Measurements from ENCODE around the gene TNRC6C. TPM values are rescaled to one million over a fixed set of nuclear protein-coding genes. Genes with fewer than 3 reads are reported as not detected.

Gene TNRC6C
- total RNA-seq, 1 donor from 2014 or later = 24.6 TPM

DNA sequence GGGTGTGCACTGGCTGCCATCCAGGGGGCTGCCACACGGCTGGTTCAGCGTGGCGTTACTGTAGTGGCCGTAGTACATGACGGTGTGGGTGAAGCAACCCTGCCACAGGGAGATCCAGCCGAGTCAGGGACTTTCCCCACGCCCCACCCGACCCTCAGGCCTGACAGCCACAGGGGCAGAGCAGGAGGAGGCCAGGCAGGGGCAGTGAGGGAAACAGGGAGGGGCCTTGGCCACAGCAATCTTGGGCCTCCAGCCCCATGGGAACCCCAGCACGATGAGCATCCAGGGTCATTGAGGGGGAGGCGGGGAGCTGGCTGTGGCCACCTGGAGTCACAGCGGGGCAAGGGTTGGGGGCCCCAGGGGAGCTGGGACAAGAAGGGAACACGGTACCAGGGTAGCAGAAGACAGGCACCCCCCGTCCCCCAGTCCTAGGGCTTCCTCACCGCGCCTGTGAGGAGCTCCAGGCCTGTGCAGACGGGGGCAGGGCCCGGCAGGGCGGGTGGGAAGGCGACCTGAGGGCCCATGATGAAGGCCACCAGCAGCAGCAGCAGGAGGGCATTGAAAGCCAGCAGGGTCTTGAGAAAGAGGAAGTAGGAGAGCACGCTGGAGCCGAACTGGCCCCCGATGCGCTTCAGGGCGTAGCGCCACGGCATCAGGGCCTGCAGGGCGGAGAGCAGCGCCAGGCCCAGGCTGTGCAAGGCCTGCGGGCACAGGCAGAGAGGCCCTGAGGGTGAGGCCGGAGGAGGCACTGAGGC, 165.8 kb downstream of the TNRC6C start:
- H3K4me1 Mint-ChIP-seq = peaks cover 74% of the 10 kb centered on the region
- intact Hi-C loops (cut with micrococcal nuclease) = loop anchor here (1.0 to 10.0 kb wide), 4 partner anchors 8 to 679 kb away; no protein-coding TSS in a partner anchor
- H3K27me3 Mint-ChIP-seq = no peaks in the 10 kb centered on the region
- ChIA-PET CTCF (interaction anchor here (1.1 to 15.7 kb wide), 3 partner anchors 12 to 51 kb away, joined by 4 to 220 read pairs (median 5); no protein-coding TSS in a partner anchor), POLR2A (interaction anchor here (0.6 to 48.2 kb wide), 8 partner anchors 10 to 1716 kb away, joined by 3 to 2404 read pairs (median 9); partner anchors contain the start of genes AFMID, C17orf99, SYNGR2 and TK1)
- peaks cover 55% of the 10 kb centered on the region for H3K36me3 Mint-ChIP-seq (ENCODE audit: low read depth)
- peak; percentile 63 for ATAC-seq (ENCODE audit: low read depth)
- TF ChIP-seq, protein P1, sequence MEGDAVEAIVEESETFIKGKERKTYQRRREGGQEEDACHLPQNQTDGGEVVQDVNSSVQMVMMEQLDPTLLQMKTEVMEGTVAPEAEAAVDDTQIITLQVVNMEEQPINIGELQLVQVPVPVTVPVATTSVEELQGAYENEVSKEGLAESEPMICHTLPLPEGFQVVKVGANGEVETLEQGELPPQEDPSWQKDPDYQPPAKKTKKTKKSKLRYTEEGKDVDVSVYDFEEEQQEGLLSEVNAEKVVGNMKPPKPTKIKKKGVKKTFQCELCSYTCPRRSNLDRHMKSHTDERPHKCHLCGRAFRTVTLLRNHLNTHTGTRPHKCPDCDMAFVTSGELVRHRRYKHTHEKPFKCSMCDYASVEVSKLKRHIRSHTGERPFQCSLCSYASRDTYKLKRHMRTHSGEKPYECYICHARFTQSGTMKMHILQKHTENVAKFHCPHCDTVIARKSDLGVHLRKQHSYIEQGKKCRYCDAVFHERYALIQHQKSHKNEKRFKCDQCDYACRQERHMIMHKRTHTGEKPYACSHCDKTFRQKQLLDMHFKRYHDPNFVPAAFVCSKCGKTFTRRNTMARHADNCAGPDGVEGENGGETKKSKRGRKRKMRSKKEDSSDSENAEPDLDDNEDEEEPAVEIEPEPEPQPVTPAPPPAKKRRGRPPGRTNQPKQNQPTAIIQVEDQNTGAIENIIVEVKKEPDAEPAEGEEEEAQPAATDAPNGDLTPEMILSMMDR (IDR thresholded peaks at IDR 0.05) = no peak
- no peaks in the 10 kb centered on the region for H3K9me3 Mint-ChIP-seq
- peak; percentile 76 for DNase-seq
- peak overlapping the region; percentile 50 for H3K4me3 Mint-ChIP-seq
- peak overlapping the region; percentile 76 for H3K27ac Mint-ChIP-seq

DNA sequence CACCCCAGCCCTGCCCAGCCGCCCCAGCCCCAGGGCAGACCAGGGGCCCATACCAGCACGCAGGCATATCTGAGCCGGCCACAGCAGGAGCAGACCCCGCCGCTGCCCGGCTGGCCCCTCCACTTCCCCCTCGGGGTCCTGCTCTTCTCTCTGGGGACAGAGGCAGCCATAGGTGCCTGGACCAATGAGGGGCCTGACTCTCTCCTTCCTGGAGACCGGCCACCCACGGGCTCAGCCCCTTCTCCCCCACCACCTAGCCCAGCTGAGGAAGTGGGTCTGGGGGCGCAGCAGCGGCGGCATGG, 166.3 kb downstream of the TNRC6C start:
- Mint-ChIP-seq H3K27me3 (no peaks in the 10 kb centered on the region), H3K27ac (peak overlapping the region; percentile 70), H3K4me1 (peaks cover 79% of the 10 kb centered on the region), H3K36me3 (ENCODE audit: low read depth) (peaks cover 52% of the 10 kb centered on the region), H3K4me3 (peak overlapping the region; percentile 32), H3K9me3 (no peaks in the 10 kb centered on the region)
- ATAC-seq (ENCODE audit: low read depth) = no peak
- ChIA-PET POLR2A (interaction anchor here (0.6 to 48.2 kb wide), 7 partner anchors 10 to 224 kb away, joined by 3 to 2404 read pairs (median 15); partner anchors contain the start of genes AFMID, C17orf99, SYNGR2 and TK1), CTCF (interaction anchor here (1.1 to 15.7 kb wide), 4 partner anchors 12 to 127 kb away, joined by 3 to 220 read pairs (median 4); no protein-coding TSS in a partner anchor)
- intact Hi-C loops (cut with micrococcal nuclease) = loop anchor here (1.0 to 10.0 kb wide), 4 partner anchors 8 to 680 kb away; no protein-coding TSS in a partner anchor
- DNase-seq = no peak
- TF ChIP-seq, protein P1 (IDR thresholded peaks at IDR 0.05) = no peak

DNA sequence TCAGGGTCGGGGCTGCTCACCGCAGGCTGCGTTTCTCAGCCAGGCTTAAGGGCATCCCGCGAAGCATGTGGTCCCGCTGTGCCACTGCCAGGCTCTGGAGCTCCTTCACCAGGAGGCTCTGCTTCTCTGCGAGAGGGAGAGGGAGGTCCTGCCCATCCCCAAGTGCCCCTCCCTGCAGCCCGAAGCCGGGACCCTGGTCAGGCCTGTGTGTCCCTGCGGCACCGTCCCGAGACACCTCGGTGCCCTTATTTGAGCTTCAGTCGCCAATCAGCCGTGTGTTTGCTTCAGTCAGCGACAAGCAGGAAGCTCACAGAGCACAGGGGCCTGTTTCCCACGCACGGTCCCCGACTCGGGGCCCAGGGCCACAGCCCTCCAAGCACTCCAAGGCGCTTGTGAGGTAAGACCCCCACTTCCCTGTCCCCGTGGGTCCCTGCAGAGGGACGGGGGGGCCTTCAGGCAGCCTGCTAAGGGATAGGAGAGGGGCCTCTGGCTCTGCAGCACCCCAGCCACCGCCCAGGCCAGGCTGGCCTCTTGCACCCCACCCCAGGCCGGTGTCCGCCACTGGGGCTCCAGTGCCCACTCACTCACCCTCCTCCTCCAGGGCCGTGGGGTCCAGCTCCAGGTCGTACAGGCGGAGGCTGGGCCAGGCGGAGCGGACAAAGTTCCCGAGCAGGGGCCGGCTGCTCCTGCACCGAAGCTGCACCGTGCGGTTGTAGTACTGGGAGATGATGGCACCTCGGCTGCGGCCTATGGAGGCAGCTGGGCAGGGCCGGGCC, 166.8 kb downstream of the TNRC6C start:
- DNase-seq = no peak
- H3K36me3 Mint-ChIP-seq (ENCODE audit: low read depth) = peaks cover 49% of the 10 kb centered on the region

DNA sequence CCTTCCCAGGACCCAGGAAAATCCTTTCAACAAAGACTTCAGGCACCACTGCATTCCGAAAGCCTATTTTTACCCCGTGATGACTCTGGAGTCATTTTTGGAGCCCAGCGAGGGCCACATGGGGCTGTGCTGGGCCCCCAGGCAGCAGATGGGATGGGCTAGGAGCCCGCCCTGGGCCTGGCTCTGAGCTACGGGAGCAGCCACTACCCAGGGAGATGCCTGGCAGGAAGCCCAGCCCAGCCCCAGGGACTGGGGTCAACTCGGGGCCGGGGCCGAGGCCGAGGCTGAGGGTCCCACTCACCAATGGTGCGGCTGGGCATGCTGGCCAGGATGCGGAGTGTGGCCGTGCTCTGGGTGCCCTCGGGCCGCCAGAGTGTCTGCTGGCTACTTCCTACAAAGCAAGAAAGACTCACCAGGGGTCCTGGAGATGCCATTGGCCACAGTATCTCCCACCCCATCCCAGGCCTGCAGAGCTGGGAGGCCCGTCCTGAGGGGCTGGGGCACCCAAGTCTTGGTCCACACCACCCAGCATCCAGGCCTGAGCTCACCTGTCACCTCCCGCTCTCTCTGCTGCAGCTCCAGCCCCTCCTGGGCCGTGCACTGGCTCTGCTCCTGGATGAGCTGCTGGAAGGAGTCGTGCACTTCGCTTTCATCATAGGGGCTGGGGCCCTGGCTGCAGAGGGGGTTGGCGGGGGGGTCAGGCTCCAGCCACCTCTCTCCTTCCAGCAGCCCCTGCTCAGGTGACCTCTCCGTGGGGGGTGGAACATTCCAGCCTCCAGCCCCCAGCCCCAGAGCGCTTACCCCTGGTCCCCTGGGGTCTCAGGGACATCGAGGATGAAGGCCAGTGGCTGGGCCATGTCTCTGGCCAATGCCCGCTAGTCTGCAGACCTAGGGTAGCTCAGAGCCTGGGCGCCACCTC, 167.7 kb downstream of the TNRC6C start:
- intact Hi-C loops (cut with micrococcal nuclease) = loop anchor here (10.0 kb wide), 1 partner anchor 681 kb away; no protein-coding TSS in a partner anchor
- Mint-ChIP-seq H3K36me3 (ENCODE audit: low read depth) (peaks cover 48% of the 10 kb centered on the region), H3K9me3 (no peaks in the 10 kb centered on the region), H3K27ac (peak overlapping the region; percentile 85), H3K27me3 (no peaks in the 10 kb centered on the region), H3K4me1 (peaks cover 85% of the 10 kb centered on the region), H3K4me3 (peak overlapping the region; percentile 89)
- ChIA-PET CTCF (interaction anchor here (0.6 to 15.7 kb wide), 5 partner anchors 9 to 125 kb away, joined by 3 to 220 read pairs (median 4); no protein-coding TSS in a partner anchor), POLR2A (interaction anchor here (0.6 to 48.2 kb wide), 9 partner anchors 5 to 234 kb away, joined by 3 to 2404 read pairs (median 15); partner anchors contain the start of genes AFMID, C17orf99, SOCS3 and SYNGR2)
- ATAC-seq (ENCODE audit: low read depth) (no peak), DNase-seq (no peak)
- TF ChIP-seq, protein P1 (IDR thresholded peaks at IDR 0.05) = no peak

More for the DNA sequence above, 166.8 kb downstream of the TNRC6C start:
- H3K4me1 Mint-ChIP-seq = peaks cover 83% of the 10 kb centered on the region
- no peak for ATAC-seq (ENCODE audit: low read depth)
- POLR2A ChIA-PET = interaction anchor here (0.7 to 48.2 kb wide), 8 partner anchors 11 to 126 kb away, joined by 3 to 2404 read pairs (median 9); partner anchors contain the start of genes AFMID, C17orf99, SYNGR2 and TK1
- H3K27me3 Mint-ChIP-seq = no peaks in the 10 kb centered on the region
- no peaks in the 10 kb centered on the region for H3K9me3 Mint-ChIP-seq
- H3K27ac Mint-ChIP-seq = peak overlapping the region; percentile 70
- TF ChIP-seq, protein P1 (IDR thresholded peaks at IDR 0.05) = no peak
- peak overlapping the region; percentile 32 for H3K4me3 Mint-ChIP-seq
- CTCF ChIA-PET = interaction anchor here (0.6 to 15.7 kb wide), 4 partner anchors 13 to 126 kb away, joined by 3 to 220 read pairs (median 4); no protein-coding TSS in a partner anchor
- intact Hi-C loops (cut with micrococcal nuclease) = loop anchor here (10.0 kb wide), 1 partner anchor 681 kb away; no protein-coding TSS in a partner anchor

All from activated B cell treated with CpG ODN at 0.5 μM for 24 hours (primary cell).